Measurements from ENCODE around the gene BCOR. TPM values are rescaled to one million over a fixed set of nuclear protein-coding genes. Genes with fewer than 3 reads are reported as not detected.

Gene BCOR
- total and polyA plus RNA-seq, 2 of the 8 experiments (the other 6 are each of a cell fraction or from before 2014, with no cell fraction given), result 25.0 to 50.8 TPM

- H2BK120ac ChIP-seq (replicated peaks; ENCODE audit: low read depth, low read length), result no peak overlapping the region
- no peak overlapping the region for H3K9ac ChIP-seq (replicated peaks in 1 of 4; ENCODE audit: extremely low read depth in 1 of 4, low read depth in 3 of 4, low read length in 3 of 4)
- H4K91ac ChIP-seq (replicated peaks; ENCODE audit: insufficient read length, low read length), result no peak overlapping the region
- no peak overlapping the region for H3K14ac ChIP-seq (ENCODE audit: insufficient read length)
- no peak overlapping the region for H3K4me2 ChIP-seq (ENCODE audit: insufficient read depth in 1 of 2, low read depth in 2 of 2, low read length in 2 of 2)
- H3K79me2 ChIP-seq (ENCODE audit: control insufficient read depth in 1 of 2, insufficient read depth in 2 of 2, low read length in 2 of 2), result no peaks in the 10 kb centered on the region
- no peaks in the 10 kb centered on the region for H3K23me2 ChIP-seq (ENCODE audit: low read depth, low read length)
- no peak overlapping the region for H3K27ac ChIP-seq (ENCODE audit: low read depth, low read length)
- H3K4me1 ChIP-seq (replicated peaks in 1 of 4; ENCODE audit: control insufficient read depth in 3 of 4, insufficient read depth in 4 of 4, low read length in 3 of 4), result no peaks in the 10 kb centered on the region
- H3K23ac ChIP-seq (ENCODE audit: insufficient read length), result no peak overlapping the region
- H2BK20ac ChIP-seq (ENCODE audit: low read length), result no peak overlapping the region
- no peak for FAIRE-seq
- no peak overlapping the region for H2BK12ac ChIP-seq (ENCODE audit: low read depth, low read length)
- H3K4me3 ChIP-seq (ENCODE audit: extremely low read depth in 1 of 4, insufficient read depth in 2 of 4, low read depth in 3 of 4, low read length in 4 of 4), result no peak overlapping the region
- no peak overlapping the region for H4K8ac ChIP-seq (ENCODE audit: extremely low read depth, insufficient read depth, low read length)
- H2AFZ ChIP-seq (ENCODE audit: low read length), result no peak overlapping the region
- H3K56ac ChIP-seq (replicated peaks; ENCODE audit: insufficient read length, low read depth, low read length), result no peak overlapping the region
- H3K4ac ChIP-seq (replicated peaks; ENCODE audit: insufficient read length, low read depth, low read length), result no peak overlapping the region
- ChIA-PET POLR2A (ENCODE audit: partially characterized antibody) (interaction anchor here (0.8 to 1.4 kb wide), 2 partner anchors 11 to 18 kb away, joined by 3 to 4 read pairs; no protein-coding TSS in a partner anchor), CTCF (ENCODE audit: partially characterized antibody) (no interaction called here)
- DNase-seq (ENCODE audit: low read depth in 1 of 2, low spot score in 2 of 2), result no peak
- no peaks in the 10 kb centered on the region; a peak in 1 of 4 replicates for H3K9me3 ChIP-seq (ENCODE audit: insufficient read depth in 2 of 2, low read depth in 1 of 2, low read length in 1 of 2)
- no peaks in the 10 kb centered on the region for H4K20me1 ChIP-seq (replicated peaks in 1 of 2; ENCODE audit: control insufficient read depth in 1 of 2, insufficient read depth in 2 of 2, low read length in 2 of 2)
- H2BK5ac ChIP-seq (ENCODE audit: low read depth, low read length), result no peak overlapping the region
- H2AK5ac ChIP-seq (ENCODE audit: low read depth, low read length), result no peak overlapping the region
- H3K36me3 ChIP-seq (ENCODE audit: control insufficient read depth in 2 of 4, insufficient read depth in 4 of 4, low read length in 3 of 4), result no peaks in the 10 kb centered on the region; a peak in 1 of 8 replicates
- H3K18ac ChIP-seq (ENCODE audit: extremely low read depth, low read length), result no peak overlapping the region
- no peak overlapping the region for H2BK15ac ChIP-seq (ENCODE audit: low read length)
- no peaks in the 10 kb centered on the region for H3K79me1 ChIP-seq (ENCODE audit: low read depth, low read length)
- 91% methylated on average over 6 of the region's 8 CpGs; no CpG with 5 or more reads in 1 of the 2 experiments for WGBS, 2 experiments (ENCODE audit: extremely low coverage in 1 of 2, insufficient coverage in 1 of 2, insufficient read length in 1 of 2, insufficient replicate concordance in 2 of 2, low coverage in 1 of 2, low lambda C conversion rate in 2 of 2, missing lambda C conversion rate in 1 of 2)
- H3K27me3 ChIP-seq (replicated peaks in 1 of 4; ENCODE audit: control insufficient read depth in 3 of 4, extremely low read depth in 1 of 4, insufficient read depth in 3 of 4, low read length in 3 of 4), result no peaks in the 10 kb centered on the region
- H4K5ac ChIP-seq (ENCODE audit: insufficient read length, low read depth, low read length), result no peak overlapping the region
- TF ChIP-seq CTBP2 (IDR thresholded peaks at IDR 0.05; ENCODE audit: borderline replicate concordance, insufficient read depth, insufficient read length, low read length) (no peak), KDM4A (IDR thresholded peaks at IDR 0.05; ENCODE audit: low read depth, low read length, severe bottlenecking) (no peak), JUN (IDR thresholded peaks at IDR 0.05; ENCODE audit: low read depth, low read length) (no peak), KDM5A (IDR thresholded peaks at IDR 0.05; ENCODE audit: low read length) (no peak), SIRT6 (IDR thresholded peaks at IDR 0.05; ENCODE audit: low read length) (no peak), USF2 (IDR thresholded peaks at IDR 0.05; ENCODE audit: low read length) (no peak), TEAD4 (IDR thresholded peaks at IDR 0.05; ENCODE audit: low read depth, low read length) (no peak)
Observed at GRCh38 chrX:40039887-40040286, 57.9 kb downstream of the BCOR start.

Data from H1 (cell line).